H1 (cell line): ENCODE results near the gene SCAPER. TPM values are rescaled to one million over a fixed set of nuclear protein-coding genes. Genes with fewer than 3 reads are reported as not detected.

ENCODE experiments used
- CTCF ChIA-PET: fragments of 300-600 bp; sonication (Branson Sonifier 250); formaldehyde crosslinking; loops from one replicate; lab custom pipeline; 2021; ENCODE audit not compliant: partially characterized antibody; lab: Charles Lee
- POLR2A ChIA-PET: fragments of 300-600 bp; sonication (Branson Sonifier 250); formaldehyde crosslinking; loops from one replicate; lab custom pipeline; 2021; ENCODE audit warnings: inconsistent platforms; ENCODE audit not compliant: partially characterized antibody; lab: Charles Lee
- DNase-seq, 2 experiments: peaks; one replicate each; pipeline versions ENCODE4 v3.0.0 to v3.0.0-alpha.2; 2010 to 2022; ENCODE audit warnings: low spot score in 2 of 2, low read depth in 1 of 2, mixed read lengths in 1 of 2
- FAIRE-seq: peaks from 2 replicates; lab custom pipeline; 2011; peaks lifted over from hg19 to GRCh38; lab: Jason Lieb, UNC
- H2AFZ ChIP-seq: 2 replicates; pipeline ENCODE4 v1.8.1; 2012; ENCODE audit warnings: low read length, inconsistent platforms
- H2AK5ac ChIP-seq: 2 replicates; pipeline ENCODE4 v1.6.1; 2013; ENCODE audit warnings: low read depth, low read length
- H2BK120ac ChIP-seq: replicated peaks from 2 replicates; pipeline ENCODE3; 2013; ENCODE audit warnings: low read depth, low read length, inconsistent platforms
- H2BK12ac ChIP-seq: 2 replicates; pipeline ENCODE4 v1.6.1; 2013; ENCODE audit warnings: low read depth, low read length
- H2BK15ac ChIP-seq: 2 replicates; pipeline ENCODE4 v1.6.1; 2013; ENCODE audit warnings: low read length
- H2BK20ac ChIP-seq: 2 replicates; pipeline ENCODE4 v1.6.1; 2013; ENCODE audit warnings: low read length
- H2BK5ac ChIP-seq: 2 replicates; pipeline ENCODE4 v1.6.1; 2013; ENCODE audit warnings: low read depth, low read length
- H3K14ac ChIP-seq: 2 replicates; pipeline ENCODE4 v1.6.1; 2013; ENCODE audit warnings: inconsistent platforms; ENCODE audit not compliant: insufficient read length
- H3K18ac ChIP-seq: 2 replicates; pipeline ENCODE4 v1.6.1; 2013; ENCODE audit warnings: low read length; ENCODE audit errors: extremely low read depth
- H3K23ac ChIP-seq: 2 replicates; pipeline ENCODE4 v1.6.1; 2013; ENCODE audit warnings: inconsistent platforms; ENCODE audit not compliant: insufficient read length
- H3K23me2 ChIP-seq: 2 replicates; pipeline ENCODE4 v1.6.1; 2013; ENCODE audit warnings: low read depth, low read length
- H3K27ac ChIP-seq: 2 replicates; pipeline ENCODE4 v1.6.1; 2011; ENCODE audit warnings: low read depth, low read length, inconsistent platforms
- H3K27me3 ChIP-seq, 4 experiments: replicated peaks in 1 of 4; 1 replicate in 1 of 4; 2 replicates in 3 of 4; pipeline versions ENCODE4 v1.6.1 to v1.8.1; 2011 to 2013; ENCODE audit warnings: low read length in 3 of 4, mild to moderate bottlenecking in 3 of 4, inconsistent platforms in 2 of 4, mixed read lengths in 2 of 4, moderate library complexity in 1 of 4; ENCODE audit not compliant: control insufficient read depth in 3 of 4, insufficient read depth in 3 of 4; ENCODE audit errors: extremely low read depth in 1 of 4
- H3K36me3 ChIP-seq, 4 experiments: 2 replicates each; pipeline versions ENCODE4 v1.6.1 to v1.8.1; 2011 to 2013; ENCODE audit warnings: mild to moderate bottlenecking in 4 of 4, low read length in 3 of 4, moderate library complexity in 2 of 4, control low read depth in 1 of 4, inconsistent platforms in 1 of 4; ENCODE audit not compliant: insufficient read depth in 4 of 4, control insufficient read depth in 2 of 4
- H3K4ac ChIP-seq: replicated peaks from 2 replicates; pipeline ENCODE3; 2013; ENCODE audit warnings: low read length, low read depth, mixed read lengths, inconsistent platforms; ENCODE audit not compliant: insufficient read length
- H3K4me1 ChIP-seq, 4 experiments: replicated peaks in 1 of 4; 1 replicate in 1 of 4; 2 replicates in 3 of 4; pipeline versions ENCODE4 v1.6.1 to v1.8.1; 2011 to 2013; ENCODE audit warnings: low read length in 3 of 4, inconsistent platforms in 2 of 4, mixed read lengths in 1 of 4; ENCODE audit not compliant: insufficient read depth in 4 of 4, control insufficient read depth in 3 of 4
- H3K4me2 ChIP-seq, 2 experiments: 2 replicates each; pipeline versions ENCODE4 v1.6.1 to v1.8.1; 2011 to 2013; ENCODE audit warnings: low read depth in 2 of 2, low read length in 2 of 2, control low read depth in 1 of 2, inconsistent platforms in 1 of 2, mild to moderate bottlenecking in 1 of 2; ENCODE audit not compliant: insufficient read depth in 1 of 2
- H3K4me3 ChIP-seq, 4 experiments: fragments of 200-600, 300-600 bp in 1 of 4; sonication (generic), shearing (Covaris generic), sonication (Bioruptor Twin) in 1 of 4; 2 replicates each; pipeline versions ENCODE4 v1.5.1 to v1.8.1; 2011 to 2016; ENCODE audit warnings: low read length in 4 of 4, low read depth in 3 of 4, control low read depth in 2 of 4, inconsistent platforms in 2 of 4, mild to moderate bottlenecking in 2 of 4, mixed read lengths in 1 of 4, moderate library complexity in 1 of 4; ENCODE audit not compliant: insufficient read depth in 2 of 4; ENCODE audit errors: extremely low read depth in 1 of 4
- H3K56ac ChIP-seq: replicated peaks from 2 replicates; pipeline ENCODE3; 2013; ENCODE audit warnings: low read depth, mild to moderate bottlenecking, mixed read lengths, low read length, inconsistent platforms; ENCODE audit not compliant: insufficient read length
- H3K79me1 ChIP-seq: 2 replicates; pipeline ENCODE4 v1.6.1; 2013; ENCODE audit warnings: low read depth, low read length, control low read depth
- H3K79me2 ChIP-seq, 2 experiments: 2 replicates each; pipeline versions ENCODE4 v1.6.1 to v1.8.1; 2012 to 2013; ENCODE audit warnings: low read length in 2 of 2, mild to moderate bottlenecking in 2 of 2, inconsistent platforms in 1 of 2; ENCODE audit not compliant: insufficient read depth in 2 of 2, control insufficient read depth in 1 of 2
- H3K9ac ChIP-seq, 4 experiments: replicated peaks in 1 of 4; 1 replicate in 1 of 4; 2 replicates in 3 of 4; pipeline versions ENCODE4 v1.6.1 to v1.8.1; 2011 to 2013; ENCODE audit warnings: low read depth in 3 of 4, low read length in 3 of 4, control low read depth in 2 of 4, mild to moderate bottlenecking in 2 of 4, moderate library complexity in 2 of 4, inconsistent platforms in 1 of 4; ENCODE audit errors: extremely low read depth in 1 of 4
- H3K9me3 ChIP-seq, 2 experiments: 2 replicates each; pipeline versions ENCODE4 v1.6.1 to v1.8.1; 2012 to 2013; ENCODE audit warnings: mild to moderate bottlenecking in 2 of 2, moderate library complexity in 2 of 2, control low read depth in 1 of 2, inconsistent platforms in 1 of 2, low read depth in 1 of 2, low read length in 1 of 2, mixed read lengths in 1 of 2; ENCODE audit not compliant: insufficient read depth in 2 of 2
- H4K20me1 ChIP-seq, 2 experiments: replicated peaks in 1 of 2; 2 replicates each; pipeline versions ENCODE3 to v1.8.1; 2011 to 2013; ENCODE audit warnings: inconsistent platforms in 2 of 2, low read length in 2 of 2, mild to moderate bottlenecking in 1 of 2; ENCODE audit not compliant: insufficient read depth in 2 of 2, control insufficient read depth in 1 of 2
- H4K5ac ChIP-seq: 2 replicates; pipeline ENCODE4 v1.6.1; 2013; ENCODE audit warnings: low read length, low read depth, mixed read lengths, inconsistent platforms; ENCODE audit not compliant: insufficient read length
- H4K8ac ChIP-seq: 2 replicates; pipeline ENCODE4 v1.8.0; 2013; ENCODE audit warnings: mild to moderate bottlenecking, moderate library complexity, low read length, inconsistent platforms; ENCODE audit not compliant: insufficient read depth; ENCODE audit errors: extremely low read depth
- H4K91ac ChIP-seq: replicated peaks from 2 replicates; pipeline ENCODE3; 2013; ENCODE audit warnings: low read length, mixed read lengths, inconsistent platforms; ENCODE audit not compliant: insufficient read length
- CBX5 ChIP-seq: fragments of 300-800, 300-1000 bp; sonication (generic); IDR thresholded peaks from 2 replicates; pipeline ENCODE4 v1.7.1; 2016; ENCODE audit warnings: antibody characterized with exemption, low read length, low read depth
- EP300 ChIP-seq, 2 experiments: IDR thresholded peaks; 1 replicate in 1 of 2; 2 replicates in 1 of 2; pipeline ENCODE4 v1.6.1; 2011 to 2012; ENCODE audit warnings: low read depth in 2 of 2, low read length in 2 of 2, mild to moderate bottlenecking in 2 of 2, borderline replicate concordance in 1 of 2, inconsistent platforms in 1 of 2, moderate library complexity in 1 of 2
- FOSL1 ChIP-seq: IDR thresholded peaks from 2 replicates; pipeline ENCODE4 v1.6.1; 2011; ENCODE audit warnings: mild to moderate bottlenecking, low read depth, low read length, moderate library complexity; ENCODE audit not compliant: insufficient read depth
- KDM1A ChIP-seq: fragments of 200-600, 300-600 bp; sonication (generic); IDR thresholded peaks from 2 replicates; pipeline ENCODE4 v1.7.1; 2016; ENCODE audit warnings: mild to moderate bottlenecking, low read length, borderline replicate concordance
- MAFK ChIP-seq: IDR thresholded peaks from 2 replicates; pipeline ENCODE4 v1.6.1; 2012; ENCODE audit warnings: low read depth, mild to moderate bottlenecking, improper control_type of control experiment, low read length
- POU5F1 ChIP-seq: IDR thresholded peaks from 2 replicates; pipeline ENCODE4 v1.6.1; 2011; ENCODE audit warnings: low read depth, mild to moderate bottlenecking, low read length, moderate library complexity
- RAD21 ChIP-seq, 2 experiments: IDR thresholded peaks in 1 of 2; conservative IDR thresholded peaks in 1 of 2; 2 replicates each; pipeline ENCODE4 v1.6.1; 2011; ENCODE audit warnings: low read depth in 2 of 2, low read length in 2 of 2, improper control_type of control experiment in 1 of 2, inconsistent platforms in 1 of 2, mild to moderate bottlenecking in 1 of 2, moderate library complexity in 1 of 2
- RBBP5 ChIP-seq: IDR thresholded peaks from 2 replicates; pipeline ENCODE4 v1.7.1; 2012; ENCODE audit warnings: low read depth, mild to moderate bottlenecking, inconsistent platforms, low read length, moderate library complexity, borderline replicate concordance
- SRF ChIP-seq: IDR thresholded peaks from 2 replicates; pipeline ENCODE4 v1.6.1; 2011; ENCODE audit warnings: mild to moderate bottlenecking, low read depth, low read length, moderate library complexity
- TEAD4 ChIP-seq: IDR thresholded peaks from 2 replicates; pipeline ENCODE4 v1.6.1; 2012; ENCODE audit warnings: low read depth, low read length, inconsistent platforms, mixed read lengths
- ZNF274 ChIP-seq: IDR thresholded peaks from 2 replicates; pipeline ENCODE4 v1.7.0; 2012; ENCODE audit warnings: low read length, borderline replicate concordance; ENCODE audit errors: extremely low read depth
- WGBS, 2 experiments: shearing (Covaris generic) in 1 of 2; methylation state at CpG; one replicate each; pipeline versions ENCODE4 v1.1.6 to v1.1.7; 2013 to 2015; ENCODE audit warnings: low lambda C conversion rate in 2 of 2, mixed read lengths in 2 of 2, inconsistent platforms in 1 of 2, low coverage in 1 of 2, missing lambda C conversion rate in 1 of 2; ENCODE audit not compliant: insufficient replicate concordance in 2 of 2, insufficient coverage in 1 of 2, insufficient read length in 1 of 2; ENCODE audit errors: extremely low coverage in 1 of 2, missing lambda C conversion rate in 1 of 2; 5-methylcytosine and 5-hydroxymethylcytosine counted together
- polyA plus RNA-seq, 7 experiments: library from polyadenylated mRNA; depleted of rRNA in 3 of 7; stranded (reverse) in 5 of 7; unstranded in 2 of 7; fragments of >200 nt in 5 of 7; fragments of 200-250 nt in 2 of 7; gene quantifications; 1 replicate in 5 of 7; 2 replicates in 1 of 7; 4 replicates in 1 of 7; pipeline versions ENCODE4 v1.2.1 to v1.2.3, GENCODE V29; 2011 to 2013; ENCODE audit warnings: missing spikeins in 2 of 7, mixed read lengths in 2 of 7
- total RNA-seq: library from RNA; stranded (reverse); fragmentation: NEBNext Ultra II Directional; extraction: Animal tissue kit (Norgen Biotek cat#: 25700); gene quantifications from 2 replicates; pipeline ENCODE4 v1.2.1, GENCODE V29; 2021
- TF ChIP-seq, protein P1 (sequence below): IDR thresholded peaks from 2 replicates; pipeline ENCODE4 v1.6.1; 2011; ENCODE audit warnings: low read depth, mild to moderate bottlenecking, low read length; ENCODE audit not compliant: insufficient read depth

Gene SCAPER
- total and polyA plus RNA-seq, 2 of the 8 experiments (the other 6 are each of a cell fraction or from before 2014, with no cell fraction given), result 1.6 to 6.8 TPM

DNA sequence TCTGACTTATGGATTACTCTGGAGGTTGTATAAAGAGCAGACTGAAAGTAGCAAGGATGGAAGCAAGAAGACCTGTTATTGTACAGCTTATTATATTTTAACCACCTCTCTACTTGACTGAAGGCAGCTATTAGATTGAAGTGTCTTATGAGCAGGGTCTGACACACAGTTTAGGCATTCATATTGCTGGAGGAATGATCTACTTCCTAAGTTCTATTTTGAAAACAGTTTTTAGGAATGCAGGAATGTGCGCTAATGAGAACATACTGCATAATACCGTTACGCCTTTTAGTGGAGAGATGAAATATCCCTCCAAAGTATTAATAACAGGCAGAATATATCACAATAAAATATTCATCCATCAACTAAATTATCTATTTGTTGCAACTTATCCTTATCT is 375.2 kb downstream of the SCAPER start:
- ChIA-PET POLR2A (no interaction called here), CTCF (interaction anchor here (1.2 kb wide), 1 partner anchor 14 kb away, joined by 3 read pairs; no protein-coding TSS in a partner anchor)
- no peak overlapping the region for H3K18ac ChIP-seq

More for the DNA sequence above, 375.2 kb downstream of the SCAPER start:
- no peak overlapping the region for H3K4ac ChIP-seq
- no peaks in the 10 kb centered on the region for H3K23me2 ChIP-seq
- FAIRE-seq, result no peak
- no peak overlapping the region for H3K27ac ChIP-seq
- no peak overlapping the region for H2AFZ ChIP-seq
- H4K8ac ChIP-seq, result no peak overlapping the region
- no peaks in the 10 kb centered on the region for H3K79me2 ChIP-seq
- no peak overlapping the region for H3K56ac ChIP-seq
- whole genome bisulfite sequencing, 2 experiments, result 91% methylated on average over 3 of the region's 3 CpGs; no CpG with 5 or more reads in 1 of the 2 experiments
- no peak for TF ChIP-seq ZNF274
- TF ChIP-seq SRF, result no peak
- no peak for TF ChIP-seq MAFK
- TF ChIP-seq RBBP5, result no peak
- TF ChIP-seq POU5F1, result no peak
- TF ChIP-seq CBX5, result no peak
- no peak for TF ChIP-seq EP300 (IDR thresholded peaks at IDR 0.05; ENCODE audit: borderline replicate concordance in 1 of 2, low read depth in 2 of 2, low read length in 2 of 2)
- TF ChIP-seq, protein P1, sequence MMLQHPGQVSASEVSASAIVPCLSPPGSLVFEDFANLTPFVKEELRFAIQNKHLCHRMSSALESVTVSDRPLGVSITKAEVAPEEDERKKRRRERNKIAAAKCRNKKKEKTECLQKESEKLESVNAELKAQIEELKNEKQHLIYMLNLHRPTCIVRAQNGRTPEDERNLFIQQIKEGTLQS, result no peak
- TF ChIP-seq KDM1A, result no peak
- no peak for TF ChIP-seq RAD21 (IDR thresholded peaks at IDR 0.05 in 1 of 2, conservative IDR thresholded peaks at IDR 0.05 in 1 of 2; ENCODE audit: low read depth in 2 of 2, low read length in 2 of 2)
- no peak for TF ChIP-seq FOSL1
- TF ChIP-seq TEAD4, result no peak
- no peaks in the 10 kb centered on the region for H4K20me1 ChIP-seq
- H3K14ac ChIP-seq, result no peak overlapping the region
- no peaks in the 10 kb centered on the region for H3K36me3 ChIP-seq
- no peak overlapping the region for H2BK5ac ChIP-seq
- no peak overlapping the region for H2BK20ac ChIP-seq
- DNase-seq, result no peak
- H3K9me3 ChIP-seq, result no peaks in the 10 kb centered on the region
- H3K27me3 ChIP-seq, result no peaks in the 10 kb centered on the region
- H3K79me1 ChIP-seq, result no peaks in the 10 kb centered on the region
- H2AK5ac ChIP-seq, result no peak overlapping the region
- no peaks in the 10 kb centered on the region for H3K4me1 ChIP-seq
- no peak overlapping the region for H3K23ac ChIP-seq
- no peak overlapping the region for H3K9ac ChIP-seq
- no peak overlapping the region for H2BK120ac ChIP-seq
- no peak overlapping the region for H4K91ac ChIP-seq
- H2BK15ac ChIP-seq, result no peak overlapping the region
- H3K4me3 ChIP-seq, result no peak overlapping the region
- H2BK12ac ChIP-seq, result no peak overlapping the region
- H3K4me2 ChIP-seq, result no peak overlapping the region
- H4K5ac ChIP-seq, result no peak overlapping the region
